ENCODE results near the gene EYS. TPM values are rescaled to one million over a fixed set of nuclear protein-coding genes. Genes with fewer than 3 reads are reported as not detected.

EYS gene
- polyA plus RNA-seq, 3 donors = 0.21 to 0.90 (median 0.22) TPM

- 57 to 83% (median 72%) methylated on average over 1 of the region's 1 CpG for WGBS, 3 donors
- H3K27ac ChIP-seq (ENCODE audit: low read depth, low read length) = no peak overlapping the region
Measured at GRCh38 chr6:64428186-64428585, 1278.8 kb downstream of the EYS start.

GRCh38 chr6:64415926-64416325 is 1291.1 kb downstream of the EYS start:
- WGBS, 3 donors = 37 to 51% (median 38%) methylated on average over 2 of the region's 2 CpGs

GRCh38 chr6:64411226-64411625 is 1295.8 kb downstream of the EYS start:
- H3K27ac ChIP-seq (ENCODE audit: low read depth, low read length) = no peak overlapping the region

More at GRCh38 chr6:64415926-64416325, 1291.1 kb downstream of the EYS start:
- no peak overlapping the region for H3K27ac ChIP-seq (ENCODE audit: low read depth, low read length)

- no peak overlapping the region for H3K27ac ChIP-seq (ENCODE audit: low read depth, low read length)
- 46 to 94% (median 79%) methylated on average over 1 of the region's 1 CpG for WGBS, 3 donors
Measured at GRCh38 chr6:64409948-64410347, 1297.1 kb downstream of the EYS start.

GRCh38 chr6:64404396-64404795 is 1302.6 kb downstream of the EYS start:
- 64 to 88% (median 80%) methylated on average over 5 of the region's 5 CpGs for WGBS, 3 donors
- no peak overlapping the region for H3K27ac ChIP-seq (ENCODE audit: low read depth, low read length)

- no peak overlapping the region for H3K27ac ChIP-seq (ENCODE audit: low read depth, low read length)
- 33 to 47% (median 47%) methylated on average over 2 of the region's 2 CpGs for WGBS, 3 donors
Measured at GRCh38 chr6:64383277-64383676, 1323.7 kb downstream of the EYS start.

- WGBS, 3 donors = 61 to 89% (median 87%) methylated on average over 5 of the region's 5 CpGs
- no peak overlapping the region for H3K27ac ChIP-seq (ENCODE audit: low read depth, low read length)
Measured at GRCh38 chr6:64376394-64376793, 1330.6 kb downstream of the EYS start.

GRCh38 chr6:64357430-64357829 is 1349.6 kb downstream of the EYS start:
- H3K27ac ChIP-seq (ENCODE audit: low read depth, low read length) = no peak overlapping the region
- 31 to 50% (median 48%) methylated on average over 1 of the region's 1 CpG for WGBS, 3 donors

GRCh38 chr6:64347411-64347810 is 1359.6 kb downstream of the EYS start:
- no peak overlapping the region for H3K27ac ChIP-seq (ENCODE audit: low read depth, low read length)
- WGBS, 3 donors = 81 to 97% (median 86%) methylated on average over 1 of the region's 1 CpG

- no peak overlapping the region for H3K27ac ChIP-seq (ENCODE audit: low read depth, low read length)
- WGBS, 3 donors = 74 to 87% (median 85%) methylated on average over 8 of the region's 8 CpGs
Measured at GRCh38 chr6:64335195-64335594, 1371.8 kb downstream of the EYS start.

GRCh38 chr6:64334636-64335035 is 1372.4 kb downstream of the EYS start:
- 92 to 96% (median 92%) methylated on average over 1 of the region's 1 CpG for WGBS, 3 donors

GRCh38 chr6:64330694-64331307 is 1376.2 kb downstream of the EYS start:
- no peak overlapping the region for H3K27ac ChIP-seq (ENCODE audit: low read depth, low read length)
- 35 to 40% (median 40%) methylated on average over 5 of the region's 5 CpGs for WGBS, 3 donors

More at GRCh38 chr6:64334636-64335035, 1372.4 kb downstream of the EYS start:
- H3K27ac ChIP-seq (ENCODE audit: low read depth, low read length) = no peak overlapping the region

GRCh38 chr6:64326939-64327338 is 1380.1 kb downstream of the EYS start:
- no peak overlapping the region for H3K27ac ChIP-seq (ENCODE audit: low read depth, low read length)
- 80 to 90% (median 88%) methylated on average over 8 of the region's 8 CpGs for WGBS, 3 donors

GRCh38 chr6:64325093-64325492 is 1381.9 kb downstream of the EYS start:
- 42 to 66% (median 47%) methylated on average over 2 of the region's 2 CpGs for WGBS, 3 donors
- H3K27ac ChIP-seq (ENCODE audit: low read depth, low read length) = no peak overlapping the region

- no peak overlapping the region for H3K27ac ChIP-seq (ENCODE audit: low read depth, low read length)
Measured at GRCh38 chr6:64310214-64310613, 1396.8 kb downstream of the EYS start.

- WGBS, 3 donors = 50 to 90% (median 85%) methylated on average over 11 of the region's 11 CpGs
- H3K27ac ChIP-seq (ENCODE audit: low read depth, low read length) = no peak overlapping the region
Measured at GRCh38 chr6:64301307-64302236, 1405.5 kb downstream of the EYS start.

- WGBS, 3 donors = 85 to 91% (median 88%) methylated on average over 7 of the region's 7 CpGs
- H3K27ac ChIP-seq (ENCODE audit: low read depth, low read length) = no peak overlapping the region
Measured at GRCh38 chr6:64299176-64299575, 1407.8 kb downstream of the EYS start.

GRCh38 chr6:64294034-64294433 is 1413.0 kb downstream of the EYS start:
- H3K27ac ChIP-seq (ENCODE audit: low read depth, low read length) = no peak overlapping the region

GRCh38 chr6:64293298-64293697 is 1413.7 kb downstream of the EYS start:
- H3K27ac ChIP-seq (ENCODE audit: low read depth, low read length) = no peak overlapping the region

GRCh38 chr6:64290867-64291266 is 1416.2 kb downstream of the EYS start:
- 51 to 61% (median 53%) methylated on average over 3 of the region's 3 CpGs for WGBS, 3 donors
- H3K27ac ChIP-seq (ENCODE audit: low read depth, low read length) = no peak overlapping the region

Measured in adipose tissue (tissue), 3 donors.